Stimulated activated naive CD4-positive, alpha-beta T cell treated with Interleukin-2 at 50 U/mL for 16 hours (primary cell): ENCODE measurements around the gene PRKCQ.
"Not testable (repeated sequence)": the region's sequence is repeated elsewhere in the genome, so short reads cannot be mapped to it uniquely, and the experiment has no call there.

Source experiments
- DNase-seq: peaks from one replicate; lab custom pipeline; 2025; lab: John Stamatoyannopoulos, UW

Gene PRKCQ

DNA sequence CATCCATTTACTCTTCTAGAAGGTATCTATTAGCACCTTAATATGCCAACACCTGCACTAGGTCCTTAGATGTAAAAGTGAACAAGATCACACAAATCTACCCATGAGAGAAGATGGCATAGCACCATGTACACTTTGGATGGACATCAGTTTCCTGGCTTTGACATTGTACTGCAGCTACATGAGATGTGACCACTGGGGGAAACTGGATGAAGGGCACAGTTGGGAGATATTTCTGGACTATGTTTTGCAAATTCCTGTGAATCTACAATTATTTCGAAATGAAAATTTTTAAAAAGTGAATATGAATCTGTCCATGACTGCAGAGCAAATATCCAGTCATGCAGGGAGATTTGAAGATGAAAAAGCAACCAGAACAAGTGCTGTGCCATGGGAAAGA, 124.5 kb downstream of the PRKCQ start:
- no peak for DNase-seq

DNA sequence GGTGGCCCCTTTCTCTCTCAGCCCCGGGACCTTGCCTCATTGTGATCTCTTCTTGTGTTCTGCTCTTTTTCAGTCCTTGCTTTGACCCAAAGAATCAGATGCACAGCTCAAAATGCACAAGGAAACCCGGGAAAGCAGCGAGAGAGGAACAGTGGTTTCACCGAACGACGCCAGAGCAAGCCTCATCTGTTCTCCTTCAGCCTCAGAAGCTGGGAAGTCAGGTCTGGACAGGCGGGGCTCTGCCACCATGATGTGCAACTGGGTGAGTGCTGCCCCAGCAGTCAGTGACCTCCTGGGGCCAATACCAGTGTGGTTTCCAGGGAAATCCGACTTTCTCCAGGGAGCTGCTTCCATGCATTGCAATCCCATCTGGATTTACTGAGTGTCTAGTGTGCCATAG, 133.4 kb downstream of the PRKCQ start:
- DNase-seq = no peak

DNA sequence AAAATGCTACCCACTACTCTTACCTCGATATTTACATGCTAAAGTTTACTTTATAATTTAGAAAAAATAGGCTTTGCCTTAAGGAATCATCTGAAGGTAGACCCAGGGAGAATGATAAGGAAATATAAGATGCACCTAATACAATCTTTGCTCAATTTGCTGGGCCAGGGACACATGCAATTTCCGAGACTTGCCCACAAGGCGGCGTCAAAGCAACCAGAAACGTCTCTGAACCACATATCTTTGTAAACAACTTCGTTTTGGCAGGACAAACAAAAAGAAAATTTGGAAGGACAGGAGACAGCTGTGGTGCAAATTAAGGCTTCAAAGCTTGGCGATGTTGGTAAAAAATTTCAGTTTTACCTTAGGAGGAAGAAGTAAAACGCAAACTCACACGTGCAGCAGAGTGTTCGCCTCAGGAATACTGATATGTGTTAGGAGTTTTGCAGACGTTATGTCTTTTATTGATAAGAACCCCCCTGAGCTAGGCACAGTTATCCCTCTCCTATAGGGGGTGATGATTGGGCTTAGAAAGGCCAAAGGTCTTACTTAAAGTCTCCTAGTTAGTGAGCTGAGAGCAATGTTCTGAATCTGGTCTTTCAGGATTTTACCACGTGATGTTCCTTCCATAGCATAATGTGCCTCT, 134.3 kb downstream of the PRKCQ start:
- DNase-seq = peak; percentile 54

DNA sequence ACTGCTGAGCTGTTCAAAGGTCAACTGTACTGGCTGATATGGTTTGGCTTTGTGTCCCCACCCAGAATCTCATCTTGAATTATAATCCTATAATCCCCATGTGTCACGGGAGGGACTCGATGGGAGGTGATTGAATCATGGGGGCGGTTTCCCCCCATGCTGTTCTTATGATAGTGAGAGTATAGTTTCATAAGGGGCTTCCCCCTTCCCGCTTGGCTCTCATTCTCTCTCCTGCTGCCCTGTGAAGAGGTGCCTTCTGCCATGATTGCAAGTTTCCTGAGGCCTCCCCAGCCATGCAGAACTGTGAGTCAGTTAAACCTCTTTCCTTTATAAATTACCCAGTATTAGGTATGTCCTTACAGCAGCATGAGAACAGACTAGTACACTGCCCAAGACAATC, 140.2 kb downstream of the PRKCQ start:
- not testable (repeated sequence) for DNase-seq

DNA sequence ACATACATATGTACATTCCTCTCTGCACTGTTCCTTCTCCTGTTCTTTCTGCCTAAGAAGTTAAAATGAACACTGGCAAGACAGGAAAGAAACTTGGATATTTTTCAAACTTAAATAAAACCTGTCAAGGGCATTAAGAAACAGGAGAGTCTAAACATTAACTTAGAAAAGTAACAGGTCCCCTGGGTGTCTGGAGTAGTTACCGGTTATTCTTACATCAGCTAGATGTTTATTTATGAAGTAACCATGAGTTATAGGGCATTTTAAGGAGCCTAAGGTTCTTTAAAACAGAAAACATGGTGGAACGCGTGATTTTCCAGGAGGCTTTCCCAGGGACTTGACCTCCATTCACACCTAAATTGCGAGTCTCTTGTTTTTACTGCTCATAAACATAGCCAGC, 148.2 kb downstream of the PRKCQ start:
- DNase-seq = no peak

DNA sequence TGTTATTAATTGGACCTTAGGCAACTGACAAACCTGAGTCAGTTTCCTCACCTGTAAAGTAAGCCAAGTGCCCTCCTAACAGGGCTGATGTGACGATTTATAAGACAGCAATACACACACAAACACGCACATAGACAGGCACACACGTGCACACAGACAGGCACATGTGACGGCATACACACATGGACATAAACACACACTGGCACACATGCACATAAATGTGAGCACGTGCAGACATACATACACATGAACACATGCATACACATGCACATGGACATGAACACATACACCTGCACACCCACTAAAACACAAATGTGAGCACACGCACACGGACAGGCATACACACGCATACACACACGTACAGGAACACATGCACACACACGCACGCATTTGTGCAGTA, 148.9 kb downstream of the PRKCQ start:
- no peak for DNase-seq

DNA sequence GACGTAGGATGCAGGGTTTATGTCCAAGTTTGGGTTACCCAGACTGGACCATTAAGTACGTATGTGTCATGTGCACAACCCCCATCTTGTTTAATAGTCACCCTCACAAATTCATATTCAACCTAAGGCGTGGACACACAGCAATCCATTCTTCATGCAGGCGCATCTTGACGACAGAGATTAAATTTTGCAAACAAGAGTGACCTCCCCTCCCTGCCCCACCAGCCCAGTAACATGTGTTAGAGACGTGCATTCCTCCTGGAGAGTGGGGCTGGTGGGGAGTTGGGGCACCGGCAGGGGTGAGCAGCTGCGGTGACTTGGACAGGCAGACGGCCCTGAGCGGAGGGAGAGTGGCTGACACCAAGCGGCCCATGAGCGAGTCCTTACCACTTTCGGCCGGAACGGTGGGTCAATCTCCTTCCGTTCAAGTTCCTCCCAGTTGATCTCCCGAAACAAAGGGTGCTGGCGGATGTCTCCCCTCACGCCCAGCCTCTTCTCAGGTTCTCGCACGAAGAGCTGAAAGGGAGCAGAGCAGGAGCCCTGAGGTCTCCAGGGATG, 149.6 kb downstream of the PRKCQ start:
- no peak for DNase-seq

DNA sequence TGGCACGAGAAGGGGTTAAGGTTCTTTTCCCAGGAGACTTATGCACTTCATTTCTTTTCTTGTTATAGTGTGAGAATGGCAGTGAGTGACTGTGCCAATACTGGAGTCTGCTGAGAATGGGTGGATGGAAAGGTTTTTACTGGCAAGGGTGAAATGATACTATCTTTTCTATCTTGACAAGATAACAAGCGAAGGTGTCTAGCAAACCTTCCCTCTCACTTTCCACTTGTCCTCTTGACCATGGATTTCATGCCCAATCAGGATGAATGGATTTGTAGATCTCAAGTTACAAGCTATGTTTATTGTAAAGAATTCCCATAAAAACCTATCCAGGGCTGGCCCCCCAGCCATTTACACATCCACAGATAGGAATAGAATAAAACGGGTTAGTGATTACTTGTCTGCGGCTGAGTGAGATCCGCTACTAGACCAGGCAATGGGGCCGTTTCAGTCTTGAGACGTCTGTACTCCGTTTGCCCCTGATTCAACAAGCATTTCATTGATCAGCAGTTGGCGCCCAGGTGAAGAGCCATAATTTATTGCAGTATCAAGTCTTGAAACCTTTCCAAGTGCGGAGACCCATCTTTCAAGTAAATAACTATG, 152.6 kb downstream of the PRKCQ start:
- no peak for DNase-seq

DNA sequence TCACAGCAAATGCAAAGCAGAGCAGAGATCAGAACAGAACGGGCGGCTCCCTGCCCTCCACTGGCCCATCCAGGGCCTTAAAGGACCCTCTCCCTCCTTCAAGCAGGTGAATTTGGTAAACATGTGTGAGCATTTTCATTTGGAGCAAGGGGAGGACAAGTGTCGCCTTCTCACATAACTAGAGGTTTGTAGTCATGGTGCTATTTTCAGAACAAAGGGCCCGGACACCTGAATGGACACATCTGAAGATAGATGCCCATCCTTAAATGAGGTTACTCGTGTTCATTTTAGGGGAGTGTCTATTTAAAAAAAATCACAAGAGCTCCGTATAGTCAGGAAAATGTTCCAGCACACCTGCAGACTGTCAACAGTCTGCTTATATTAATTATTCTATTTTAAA, 153.8 kb downstream of the PRKCQ start:
- no peak for DNase-seq

DNA sequence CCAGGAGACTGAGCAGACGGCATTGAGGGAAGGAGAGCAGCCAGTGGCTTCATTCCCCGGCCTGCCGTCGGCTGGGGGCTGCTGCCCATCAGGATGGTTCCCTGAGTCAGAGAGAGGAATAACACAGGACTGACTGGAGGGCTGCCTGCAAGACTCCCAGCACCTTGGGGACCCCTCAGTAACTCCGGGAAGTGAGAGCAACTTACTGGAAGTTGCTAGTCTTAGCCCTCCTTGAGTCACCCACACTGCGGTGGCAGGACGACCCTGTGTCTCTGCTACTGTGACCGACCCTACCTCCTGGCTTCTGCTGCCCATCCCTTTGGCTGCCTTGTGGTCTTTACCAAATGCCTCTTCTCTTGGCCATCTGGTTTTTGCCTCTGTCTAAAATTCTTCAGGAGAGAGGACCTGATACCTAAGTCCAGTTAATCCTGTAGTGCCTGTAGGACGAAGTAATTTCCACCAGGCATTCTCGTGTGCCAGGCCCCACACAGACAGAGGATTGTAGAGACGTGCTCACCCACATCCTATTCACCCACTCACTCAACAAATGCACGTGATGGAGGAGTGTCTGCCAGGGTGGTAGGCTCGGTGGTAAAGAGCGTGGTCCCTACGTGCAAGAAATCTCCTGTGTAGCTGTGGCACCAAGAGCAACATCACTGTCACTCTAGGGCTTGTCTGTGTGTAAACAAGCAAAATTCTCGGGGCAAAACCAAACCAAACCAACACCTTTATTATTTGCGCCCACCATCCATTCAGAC, 156.5 kb downstream of the PRKCQ start:
- DNase-seq = no peak

DNA sequence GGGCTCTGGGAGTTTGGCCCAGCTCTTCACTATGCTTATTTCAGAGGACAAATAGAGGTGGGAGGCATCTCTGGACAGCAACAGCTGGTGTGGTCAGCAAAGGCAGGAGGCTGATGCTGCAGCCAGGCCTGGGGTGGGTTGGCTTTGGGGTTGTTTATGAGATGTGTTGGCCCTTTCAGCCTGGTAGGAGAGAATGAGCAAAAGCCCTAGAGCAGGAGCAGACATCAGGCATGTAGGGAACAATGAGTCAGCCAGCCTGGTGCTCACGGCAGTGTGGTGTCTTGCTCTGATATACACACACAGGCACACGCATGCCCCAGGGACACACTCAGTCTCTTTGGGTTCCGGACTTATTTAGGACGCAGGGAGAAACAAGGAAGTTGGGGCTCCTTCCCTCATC, 157.1 kb downstream of the PRKCQ start:
- peak; percentile 31 for DNase-seq

DNA sequence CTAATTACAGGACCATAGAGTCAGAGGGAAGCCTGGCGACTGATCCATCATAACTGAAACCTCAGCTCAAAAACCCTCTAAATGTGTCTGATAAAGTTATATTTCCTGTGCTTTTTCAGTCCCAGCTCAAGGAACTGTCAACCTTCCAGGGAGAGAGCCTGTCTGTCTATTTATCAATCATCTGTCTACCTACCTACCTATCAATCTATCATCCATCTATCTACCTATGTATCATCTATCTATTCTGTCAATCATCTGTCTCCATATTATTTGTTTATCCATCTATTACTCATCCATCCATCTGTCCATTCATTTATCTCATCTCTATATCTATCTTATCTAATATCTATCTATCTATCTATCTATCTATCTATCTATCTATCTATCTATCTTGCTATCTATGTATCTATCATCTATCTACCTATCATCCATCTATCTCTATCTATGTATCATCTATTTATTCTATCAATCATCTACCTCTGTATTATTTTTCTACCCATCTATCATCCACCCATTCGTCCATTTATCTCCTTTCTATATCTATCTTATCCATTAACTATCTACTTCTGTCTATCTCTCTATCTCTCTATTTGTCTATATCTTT, 161.4 kb downstream of the PRKCQ start:
- DNase-seq = no peak

DNA sequence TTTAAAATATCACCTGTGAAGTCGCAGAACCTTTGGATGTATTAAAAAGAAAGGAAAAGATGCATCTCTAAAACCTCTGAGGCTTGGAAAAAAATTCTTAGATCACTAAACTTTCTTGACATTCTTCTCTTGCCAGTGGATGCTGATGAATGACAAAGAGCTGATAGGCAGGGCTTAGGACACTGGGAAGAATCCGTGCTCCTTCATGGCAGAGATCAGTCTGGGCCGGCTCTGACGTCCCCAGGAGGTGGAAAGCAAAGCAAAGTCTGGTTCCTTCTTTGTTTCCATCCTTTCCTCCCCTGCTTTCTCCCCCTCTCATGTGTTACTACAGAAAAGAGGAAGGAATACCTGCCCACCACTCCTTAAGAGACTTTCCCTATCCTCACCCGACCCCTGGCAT, 161.9 kb downstream of the PRKCQ start:
- DNase-seq = no peak

DNA sequence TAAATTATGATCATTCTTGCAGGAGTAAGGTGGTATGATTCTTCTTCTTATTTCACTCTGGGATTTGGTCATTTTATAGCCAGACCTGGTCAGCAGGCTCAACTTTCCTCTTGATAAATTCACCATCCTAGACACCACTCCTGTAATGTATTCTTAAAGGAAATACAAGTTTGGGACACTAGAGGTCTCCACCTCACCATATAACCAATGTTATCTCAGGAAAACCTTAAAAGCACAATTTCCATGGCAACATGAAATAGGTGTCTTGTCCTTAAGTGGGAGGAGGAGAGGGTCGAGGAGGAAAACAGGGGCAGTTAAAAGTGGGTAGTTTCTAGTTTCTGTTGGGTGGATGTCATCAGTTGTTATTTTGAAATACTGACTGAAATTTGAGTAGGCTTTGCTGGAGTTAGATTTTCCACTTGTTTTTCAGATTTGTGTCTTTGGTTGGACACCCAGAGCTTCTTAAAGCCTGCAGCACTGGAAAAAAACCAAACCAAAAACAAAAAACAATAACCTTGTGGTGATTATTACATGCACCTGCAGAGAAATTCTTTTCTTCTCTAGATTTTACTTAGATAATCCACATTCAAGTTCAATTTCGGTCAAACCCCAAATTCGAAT, 163.1 kb downstream of the PRKCQ start:
- no peak for DNase-seq

DNA sequence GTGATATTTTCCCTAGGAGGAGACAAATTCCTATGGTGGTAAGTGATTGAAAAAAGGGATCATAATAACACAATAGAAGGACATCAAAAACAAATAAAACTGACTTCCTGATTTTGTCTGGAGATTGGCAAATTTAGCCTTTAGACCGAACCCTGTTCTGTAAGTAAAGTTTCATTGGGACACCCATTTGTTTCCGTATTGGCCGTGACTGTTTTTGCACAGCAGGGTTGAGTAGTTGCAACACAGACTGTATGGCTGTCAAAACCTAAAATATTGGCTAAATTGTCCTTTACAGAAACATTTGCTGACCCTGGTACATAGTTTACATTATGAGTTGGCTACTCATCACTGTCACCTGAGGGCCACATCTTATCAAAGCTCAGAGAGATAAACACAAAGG, 168.6 kb downstream of the PRKCQ start:
- no peak for DNase-seq

DNA sequence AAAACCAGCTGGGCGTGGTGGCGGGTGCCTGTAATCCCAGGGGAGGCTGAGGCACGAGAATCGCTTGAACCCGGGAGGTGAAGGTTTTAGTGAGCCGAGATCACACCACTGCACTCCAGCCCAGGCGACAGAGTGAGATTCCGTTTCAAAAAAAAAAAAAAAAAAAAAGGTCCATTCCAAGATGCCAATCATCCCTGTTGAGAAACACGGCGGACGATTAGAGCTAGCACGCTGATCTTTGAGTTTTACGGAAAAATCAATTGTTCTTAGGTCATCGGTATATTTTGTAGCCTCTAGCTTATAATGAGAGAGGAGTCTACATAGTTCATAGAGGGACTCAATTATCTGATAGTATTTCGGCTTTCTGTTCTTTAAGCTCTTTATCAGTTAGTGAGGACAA, 169.2 kb downstream of the PRKCQ start:
- DNase-seq = no peak

DNA sequence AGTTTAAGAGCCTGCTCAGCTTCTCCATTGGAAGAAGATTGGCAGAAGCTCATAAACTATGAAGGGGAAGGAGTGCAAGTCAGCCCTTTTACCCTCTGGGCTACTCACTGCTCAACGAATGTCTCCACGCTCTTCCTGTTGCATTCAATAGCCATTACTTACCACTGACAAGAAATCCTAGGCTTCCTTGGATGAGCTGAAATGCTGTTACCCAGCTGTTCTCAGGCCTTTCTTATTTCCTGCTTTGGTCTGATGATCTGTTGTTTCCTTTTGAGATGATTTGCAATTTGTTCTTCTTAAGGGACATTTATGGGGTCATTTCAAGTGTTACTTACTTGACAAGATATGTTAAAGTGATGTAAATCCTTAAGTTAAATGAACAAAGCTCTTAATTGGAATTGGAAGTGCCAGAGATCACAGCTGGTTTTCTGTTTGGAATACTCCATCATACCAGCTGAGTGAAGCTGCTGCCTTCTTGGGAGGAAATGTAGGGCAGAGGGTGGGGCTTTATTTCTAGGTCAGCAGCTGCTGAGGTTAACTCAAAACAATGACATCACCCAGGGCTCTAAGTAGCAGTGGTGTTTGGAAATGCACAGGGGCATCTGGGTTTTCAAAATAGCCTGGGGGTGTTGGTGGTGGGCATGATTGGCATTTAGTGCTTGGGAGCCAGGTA, 170.0 kb downstream of the PRKCQ start:
- peak; percentile 42 for DNase-seq

DNA sequence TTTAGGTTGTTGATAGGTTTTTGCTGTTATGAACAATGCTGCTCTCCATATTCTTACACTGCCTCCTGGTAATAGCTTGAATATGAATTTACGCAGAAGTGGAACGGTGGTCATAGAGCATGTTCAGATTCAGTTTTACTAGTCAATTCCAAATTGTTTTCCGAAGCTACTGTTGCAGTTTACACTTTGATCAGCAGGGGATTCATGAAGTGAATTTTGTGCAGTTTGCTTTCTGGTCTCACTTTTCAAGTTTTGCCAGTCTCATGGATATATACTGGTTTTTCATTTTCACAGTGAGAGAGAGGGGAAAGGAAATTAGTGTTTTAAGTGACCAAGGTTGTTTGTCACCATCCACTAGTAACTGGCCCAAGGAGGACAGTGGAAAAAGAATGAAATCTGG, 171.3 kb downstream of the PRKCQ start:
- DNase-seq = no peak

DNA sequence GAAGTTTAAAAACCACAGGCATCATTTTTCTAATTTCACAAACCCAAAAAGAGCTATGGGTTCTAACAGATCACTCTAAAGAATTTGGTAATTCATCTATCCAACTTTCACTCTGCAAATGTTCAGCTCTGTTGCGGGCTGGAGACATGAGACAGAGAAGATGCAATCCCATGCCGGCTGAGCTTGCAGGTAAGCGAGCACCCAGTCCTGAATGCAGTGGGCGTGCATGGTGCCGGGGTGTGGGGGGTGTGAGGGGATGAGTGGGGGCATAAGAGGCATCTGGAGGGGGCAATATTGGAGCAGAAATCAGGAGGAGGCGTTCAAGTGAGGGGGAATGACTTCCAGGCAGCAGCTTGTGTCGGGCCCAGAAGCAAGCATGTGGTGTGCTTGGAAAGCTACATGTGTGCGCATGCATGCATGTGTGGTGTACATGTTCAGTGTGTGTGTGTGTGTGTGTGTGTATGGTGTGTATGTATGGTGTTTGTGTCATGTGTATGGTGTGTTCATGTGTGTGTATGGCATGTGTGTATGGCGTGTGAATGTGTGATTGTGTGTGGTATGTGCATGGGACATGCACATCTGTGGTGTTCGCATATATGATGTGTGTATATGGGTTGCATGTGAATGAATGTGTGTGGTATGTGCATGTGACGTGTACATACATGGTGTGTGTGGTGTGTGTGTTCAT, 172.9 kb downstream of the PRKCQ start:
- no peak for DNase-seq

DNA sequence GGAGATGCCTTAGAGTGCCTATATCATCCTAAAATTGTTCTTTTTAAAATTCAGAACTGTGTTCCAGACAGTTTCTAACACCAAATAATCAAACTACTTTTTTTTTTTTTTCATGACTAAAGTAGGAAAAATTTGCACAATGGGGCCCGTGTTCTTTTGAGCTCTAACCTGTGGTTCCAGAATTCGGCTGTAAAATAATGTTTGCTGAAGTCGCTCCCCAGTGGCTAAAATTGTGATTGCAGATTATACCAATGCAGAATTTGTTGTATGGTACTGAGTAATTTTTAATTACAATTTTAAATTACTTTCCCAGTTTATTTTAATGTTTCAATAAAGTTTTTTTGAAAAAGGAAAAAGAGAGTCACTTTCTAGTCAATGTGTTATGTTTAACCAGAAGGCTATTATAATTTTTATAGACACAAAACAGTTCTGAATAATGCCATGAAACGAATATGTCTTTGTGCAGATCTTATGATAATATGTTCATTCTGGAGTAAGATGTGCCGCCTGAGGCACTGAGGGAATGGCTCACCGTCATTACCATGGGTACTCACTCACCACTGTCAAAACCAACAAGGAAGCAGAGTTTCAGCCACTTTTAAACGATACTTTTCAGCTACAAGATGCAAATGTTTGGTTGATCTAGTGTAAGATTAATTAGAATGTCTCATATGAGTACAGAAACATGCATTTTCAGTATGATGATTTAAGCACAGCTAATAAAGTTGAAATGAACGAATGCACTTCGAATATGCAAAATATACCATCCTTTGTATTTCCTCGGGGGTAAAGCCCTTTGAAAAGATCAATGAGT, 173.6 kb downstream of the PRKCQ start:
- DNase-seq = no peak
